Stimulated activated memory B cell treated with anti-CD40 and anti-IgM and Interleukin-4, amounts not matched to agents 10 μg/mL and 1 μg/mL and 100 μg/mL, for 72 hours (primary cell): Measurements from ENCODE around the gene ERF.
"Not testable (repeated sequence)": the region's sequence is repeated elsewhere in the genome, so short reads cannot be mapped to it uniquely, and the experiment has no call there.

Source experiments
- ATAC-seq: fragments of 150-1000 bp; cut with Tn5 transposase; 2 replicates; pipeline ENCODE4 v1.10.0; 2021
- H3K27ac Mint-ChIP-seq: one replicate; pipeline ENCODE4 v1.8.0; 2022; ENCODE audit warnings: mild to moderate bottlenecking, mixed read lengths
- H3K27me3 Mint-ChIP-seq: one replicate; pipeline ENCODE4 v1.8.0; 2022; ENCODE audit warnings: mixed read lengths
- H3K36me3 Mint-ChIP-seq: one replicate; pipeline ENCODE4 v1.8.0; 2022; ENCODE audit warnings: mixed read lengths
- H3K4me1 Mint-ChIP-seq: one replicate; pipeline ENCODE4 v1.8.0; 2022; ENCODE audit warnings: mixed read lengths
- H3K4me3 Mint-ChIP-seq: one replicate; pipeline ENCODE4 v1.8.0; 2022; ENCODE audit warnings: mild to moderate bottlenecking, moderate library complexity, mixed read lengths
- H3K9me3 Mint-ChIP-seq: one replicate; pipeline ENCODE4 v1.8.0; 2022; ENCODE audit warnings: mixed read lengths

ERF gene

GRCh38 chr19:42273407-42274064 is 18.6 kb upstream of the ERF start:
- no peaks in the 10 kb centered on the region for H3K9me3 Mint-ChIP-seq
- H3K4me3 Mint-ChIP-seq: no peak overlapping the region
- H3K27me3 Mint-ChIP-seq: no peaks in the 10 kb centered on the region
- no peak for ATAC-seq
- H3K27ac Mint-ChIP-seq: no peak overlapping the region
- peaks cover 52% of the 10 kb centered on the region for H3K4me1 Mint-ChIP-seq
- H3K36me3 Mint-ChIP-seq: peaks cover 37% of the 10 kb centered on the region

- no peaks in the 10 kb centered on the region for H3K27me3 Mint-ChIP-seq
- H3K9me3 Mint-ChIP-seq: no peaks in the 10 kb centered on the region
- peaks cover 46% of the 10 kb centered on the region for H3K4me1 Mint-ChIP-seq
- H3K4me3 Mint-ChIP-seq: no peak overlapping the region
- no peak for ATAC-seq
- no peak overlapping the region for H3K27ac Mint-ChIP-seq
- peaks cover 37% of the 10 kb centered on the region for H3K36me3 Mint-ChIP-seq
These were observed 18.1 kb upstream of the ERF start for GRCh38 chr19:42272989-42273406.

GRCh38 chr19:42272535-42272897 is 17.6 kb upstream of the ERF start:
- H3K27ac Mint-ChIP-seq: no peak overlapping the region
- H3K36me3 Mint-ChIP-seq: peaks cover 37% of the 10 kb centered on the region
- H3K27me3 Mint-ChIP-seq: no peaks in the 10 kb centered on the region
- no peak for ATAC-seq
- H3K4me3 Mint-ChIP-seq: no peak overlapping the region
- peaks cover 45% of the 10 kb centered on the region for H3K4me1 Mint-ChIP-seq
- no peaks in the 10 kb centered on the region for H3K9me3 Mint-ChIP-seq

GRCh38 chr19:42271861-42272534 is 17.1 kb upstream of the ERF start:
- H3K4me3 Mint-ChIP-seq: no peak overlapping the region
- H3K4me1 Mint-ChIP-seq: peaks cover 45% of the 10 kb centered on the region
- H3K9me3 Mint-ChIP-seq: no peaks in the 10 kb centered on the region
- H3K27ac Mint-ChIP-seq: no peak overlapping the region
- no peaks in the 10 kb centered on the region for H3K27me3 Mint-ChIP-seq
- no peak for ATAC-seq
- peaks cover 37% of the 10 kb centered on the region for H3K36me3 Mint-ChIP-seq

- no peaks in the 10 kb centered on the region for H3K9me3 Mint-ChIP-seq
- peaks cover 33% of the 10 kb centered on the region for H3K36me3 Mint-ChIP-seq
- H3K27me3 Mint-ChIP-seq: no peaks in the 10 kb centered on the region
- H3K27ac Mint-ChIP-seq: no peak overlapping the region
- H3K4me1 Mint-ChIP-seq: peaks cover 41% of the 10 kb centered on the region
- H3K4me3 Mint-ChIP-seq: peak overlapping the region; percentile 41
- no peak for ATAC-seq
These were observed 16.1 kb upstream of the ERF start for GRCh38 chr19:42271045-42271419.

GRCh38 chr19:42270346-42271044 is 15.6 kb upstream of the ERF start:
- no peak overlapping the region for H3K27ac Mint-ChIP-seq
- H3K27me3 Mint-ChIP-seq: no peaks in the 10 kb centered on the region
- ATAC-seq: no peak
- H3K4me1 Mint-ChIP-seq: peaks cover 37% of the 10 kb centered on the region
- H3K36me3 Mint-ChIP-seq: peaks cover 30% of the 10 kb centered on the region
- no peaks in the 10 kb centered on the region for H3K9me3 Mint-ChIP-seq
- peak overlapping the region; percentile 90 for H3K4me3 Mint-ChIP-seq

GRCh38 chr19:42269478-42270345 is 14.8 kb upstream of the ERF start:
- H3K27me3 Mint-ChIP-seq: no peaks in the 10 kb centered on the region
- no peak overlapping the region for H3K27ac Mint-ChIP-seq
- ATAC-seq: no peak
- no peaks in the 10 kb centered on the region for H3K9me3 Mint-ChIP-seq
- H3K36me3 Mint-ChIP-seq: peaks cover 22% of the 10 kb centered on the region
- H3K4me1 Mint-ChIP-seq: peaks cover 29% of the 10 kb centered on the region
- H3K4me3 Mint-ChIP-seq: peak overlapping the region; percentile 90

GRCh38 chr19:42268704-42269477 is 14.0 kb upstream of the ERF start, which contains the start of gene CIC:
Gene CIC (plus strand): TSS chr19:42269252. CDS start chr19:42271784, 2,532 bp downstream.
- H3K36me3 Mint-ChIP-seq: peaks cover 14% of the 10 kb centered on the region
- ATAC-seq: peak; percentile 94
- peaks cover 26% of the 10 kb centered on the region for H3K4me1 Mint-ChIP-seq
- H3K9me3 Mint-ChIP-seq: no peaks in the 10 kb centered on the region
- peak within 1 kb of the TSS; percentile 90 for H3K4me3 Mint-ChIP-seq
- H3K27me3 Mint-ChIP-seq: no peaks in the 10 kb centered on the region
- H3K27ac Mint-ChIP-seq: no peak within 1 kb of the TSS

- no peaks in the 10 kb centered on the region for H3K9me3 Mint-ChIP-seq
- H3K36me3 Mint-ChIP-seq: peaks cover 7% of the 10 kb centered on the region
- no peak overlapping the region for H3K4me3 Mint-ChIP-seq
- peaks cover 26% of the 10 kb centered on the region for H3K4me1 Mint-ChIP-seq
- ATAC-seq: peak; percentile 86
- H3K27me3 Mint-ChIP-seq: no peaks in the 10 kb centered on the region
- no peak overlapping the region for H3K27ac Mint-ChIP-seq
These were observed 13.3 kb upstream of the ERF start for GRCh38 chr19:42268142-42268703.

- Mint-ChIP-seq H3K9me3 (no peaks in the 10 kb centered on the region), H3K4me1 (peaks cover 26% of the 10 kb centered on the region), H3K27me3 (no peaks in the 10 kb centered on the region), H3K27ac (no peak overlapping the region), H3K36me3 (peaks cover 5% of the 10 kb centered on the region), H3K4me3 (no peak overlapping the region)
- no peak for ATAC-seq
These were observed 12.8 kb upstream of the ERF start for GRCh38 chr19:42267644-42268141.

GRCh38 chr19:42266928-42267603 is 12.1 kb upstream of the ERF start:
- H3K36me3 Mint-ChIP-seq, H3K4me3 Mint-ChIP-seq, H3K27ac Mint-ChIP-seq, H3K27me3 Mint-ChIP-seq, H3K9me3 Mint-ChIP-seq, ATAC-seq: not testable (repeated sequence)
- peaks cover 26% of the 10 kb centered on the region for H3K4me1 Mint-ChIP-seq

GRCh38 chr19:42266105-42266504 is 11.2 kb upstream of the ERF start:
- H3K27ac Mint-ChIP-seq, H3K27me3 Mint-ChIP-seq, ATAC-seq, H3K4me3 Mint-ChIP-seq, H3K9me3 Mint-ChIP-seq, H3K36me3 Mint-ChIP-seq: not testable (repeated sequence)
- peaks cover 19% of the 10 kb centered on the region for H3K4me1 Mint-ChIP-seq

GRCh38 chr19:42261763-42262162 is 6.8 kb upstream of the ERF start:
- Mint-ChIP-seq H3K4me3 (no peak overlapping the region), H3K27me3 (peaks cover 2% of the 10 kb centered on the region), H3K4me1 (peaks cover 1% of the 10 kb centered on the region), H3K9me3 (no peaks in the 10 kb centered on the region), H3K27ac (no peak overlapping the region), H3K36me3 (no peaks in the 10 kb centered on the region)
- ATAC-seq: no peak

- H3K4me3 Mint-ChIP-seq, ATAC-seq, H3K36me3 Mint-ChIP-seq, H3K9me3 Mint-ChIP-seq, H3K27ac Mint-ChIP-seq: not testable (repeated sequence)
- Mint-ChIP-seq H3K27me3 (peaks cover 16% of the 10 kb centered on the region), H3K4me1 (peaks cover 20% of the 10 kb centered on the region)
These were observed 2.9 kb upstream of the ERF start for GRCh38 chr19:42257842-42258241.
